Keratinocyte (primary cell): ENCODE results near the gene COPS8. TPM values are rescaled to one million over a fixed set of nuclear protein-coding genes. Genes with fewer than 3 reads are reported as not detected.

Experiments used
- DNase-seq: peaks from one replicate; pipeline ENCODE4 v3.0.0-alpha.2; 2011; ENCODE audit warnings: low read depth, missing footprints, low spot score
- FAIRE-seq: peaks from 2 replicates; lab custom pipeline; 2011; peaks lifted over from hg19 to GRCh38; lab: Jason Lieb, UNC
- H2AFZ ChIP-seq: 2 replicates; pipeline ENCODE4 v1.6.0; 2012; ENCODE audit warnings: low read length, control low read depth, inconsistent platforms; ENCODE audit not compliant: control insufficient read depth
- H3K27ac ChIP-seq: 2 replicates; pipeline ENCODE4 v1.5.1; 2011; ENCODE audit warnings: low read length; ENCODE audit not compliant: control insufficient read depth, insufficient read depth
- H3K27me3 ChIP-seq: 3 replicates; pipeline ENCODE4 v1.6.0; 2011; ENCODE audit warnings: low read length; ENCODE audit not compliant: control insufficient read depth, insufficient read depth; ENCODE audit errors: extremely low read depth
- H3K36me3 ChIP-seq, 2 experiments: 2 replicates in 1 of 2; 3 replicates in 1 of 2; pipeline ENCODE4 v1.5.1; 2011; ENCODE audit warnings: low read length in 2 of 2, mild to moderate bottlenecking in 1 of 2; ENCODE audit not compliant: control insufficient read depth in 2 of 2, insufficient read depth in 2 of 2; ENCODE audit errors: extremely low read depth in 1 of 2
- H3K4me1 ChIP-seq: 3 replicates; pipeline ENCODE4 v1.5.1; 2011; ENCODE audit warnings: low read length; ENCODE audit not compliant: control insufficient read depth, insufficient read depth; ENCODE audit errors: extremely low read depth
- H3K4me2 ChIP-seq: 3 replicates; pipeline ENCODE4 v1.6.0; 2011; ENCODE audit warnings: low read depth, low read length; ENCODE audit not compliant: control insufficient read depth, insufficient read depth; ENCODE audit errors: extremely low read depth
- H3K4me3 ChIP-seq, 3 experiments: fragments of 200-600 bp in 1 of 3; sonication (generic) in 1 of 3; 2 replicates in 2 of 3; 3 replicates in 1 of 3; pipeline ENCODE4 v1.5.1; 2011 to 2016; ENCODE audit warnings: low read length in 3 of 3, mild to moderate bottlenecking in 3 of 3, control low read depth in 2 of 3, inconsistent platforms in 1 of 3, low read depth in 1 of 3, mixed read lengths in 1 of 3, mixed run types in 1 of 3, moderate library complexity in 1 of 3; ENCODE audit not compliant: control insufficient read depth in 2 of 3, insufficient read depth in 2 of 3; ENCODE audit errors: extremely low read depth in 1 of 3
- H3K79me2 ChIP-seq: 2 replicates; pipeline ENCODE4 v1.6.0; 2012; ENCODE audit warnings: low read length; ENCODE audit not compliant: control insufficient read depth, insufficient read depth
- H3K9ac ChIP-seq: 3 replicates; pipeline ENCODE4 v1.6.0; 2011; ENCODE audit warnings: low read length; ENCODE audit not compliant: control insufficient read depth, insufficient read depth; ENCODE audit errors: extremely low read depth
- H3K9me1 ChIP-seq: 3 replicates; pipeline ENCODE4 v1.6.0; 2011; ENCODE audit warnings: low read length; ENCODE audit not compliant: control insufficient read depth, insufficient read depth; ENCODE audit errors: extremely low read depth
- H3K9me3 ChIP-seq: 2 replicates; pipeline ENCODE4 v1.5.1; 2012; ENCODE audit warnings: low read depth, low read length; ENCODE audit not compliant: control insufficient read depth
- H4K20me1 ChIP-seq: 3 replicates; pipeline ENCODE4 v1.6.0; 2011; ENCODE audit warnings: low read length; ENCODE audit not compliant: control insufficient read depth, insufficient read depth; ENCODE audit errors: extremely low read depth
- EZH2 ChIP-seq: IDR thresholded peaks from one replicate; pipeline ENCODE4 v1.6.1; 2012; ENCODE audit warnings: inconsistent platforms, mild to moderate bottlenecking, low read length, moderate library complexity
- dilution Hi-C: fragments of 300-500 bp; cut with MboI; formaldehyde crosslinking; loops from one replicate; pipeline ENCODE4 v1.7.0; 2020; ENCODE audit warnings: low sequenced_read_pairs; ENCODE audit not compliant: extremely low pct_ligation_motif_present
- polyA plus RNA-seq, 5 experiments: library from polyadenylated mRNA; depleted of rRNA in 3 of 5; stranded (reverse) in 3 of 5; stranded (forward) in 1 of 5; unstranded in 1 of 5; fragments of >200 nt; gene quantifications; 1 replicate in 1 of 5; 2 replicates in 3 of 5; 3 replicates in 1 of 5; pipeline versions ENCODE4 v1.2.1 to v1.2.3, GENCODE V29; 2011 to 2012; ENCODE audit warnings: missing spikeins in 2 of 5, low read depth in 1 of 5, low replicate concordance in 1 of 5
- TF ChIP-seq, protein P1 (sequence below), 3 experiments: IDR thresholded peaks in 1 of 3; conservative IDR thresholded peaks in 1 of 3; optimal IDR thresholded peaks in 1 of 3; 2 replicates in 2 of 3; 3 replicates in 1 of 3; pipeline versions ENCODE3 to v1.5.1; 2011; ENCODE audit warnings: low read length in 3 of 3, mild to moderate bottlenecking in 3 of 3, moderate library complexity in 2 of 3, control low read depth in 1 of 3, inconsistent platforms in 1 of 3; ENCODE audit not compliant: insufficient read depth in 2 of 3; ENCODE audit errors: extremely low read depth in 1 of 3

Gene COPS8
- polyA plus RNA-seq, 1 donor (not counting 4 experiments of a cell fraction or from before 2014, with no cell fraction given): 136 TPM

GRCh38 chr2:237090906-237091305, 5.2 kb downstream of the COPS8 start:
- dilution Hi-C loops: no loop called here
- no peak for TF ChIP-seq EZH2
- TF ChIP-seq, protein P1, sequence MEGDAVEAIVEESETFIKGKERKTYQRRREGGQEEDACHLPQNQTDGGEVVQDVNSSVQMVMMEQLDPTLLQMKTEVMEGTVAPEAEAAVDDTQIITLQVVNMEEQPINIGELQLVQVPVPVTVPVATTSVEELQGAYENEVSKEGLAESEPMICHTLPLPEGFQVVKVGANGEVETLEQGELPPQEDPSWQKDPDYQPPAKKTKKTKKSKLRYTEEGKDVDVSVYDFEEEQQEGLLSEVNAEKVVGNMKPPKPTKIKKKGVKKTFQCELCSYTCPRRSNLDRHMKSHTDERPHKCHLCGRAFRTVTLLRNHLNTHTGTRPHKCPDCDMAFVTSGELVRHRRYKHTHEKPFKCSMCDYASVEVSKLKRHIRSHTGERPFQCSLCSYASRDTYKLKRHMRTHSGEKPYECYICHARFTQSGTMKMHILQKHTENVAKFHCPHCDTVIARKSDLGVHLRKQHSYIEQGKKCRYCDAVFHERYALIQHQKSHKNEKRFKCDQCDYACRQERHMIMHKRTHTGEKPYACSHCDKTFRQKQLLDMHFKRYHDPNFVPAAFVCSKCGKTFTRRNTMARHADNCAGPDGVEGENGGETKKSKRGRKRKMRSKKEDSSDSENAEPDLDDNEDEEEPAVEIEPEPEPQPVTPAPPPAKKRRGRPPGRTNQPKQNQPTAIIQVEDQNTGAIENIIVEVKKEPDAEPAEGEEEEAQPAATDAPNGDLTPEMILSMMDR (optimal IDR thresholded peaks at IDR 0.05 in 1 of 3, IDR thresholded peaks at IDR 0.05 in 1 of 3, conservative IDR thresholded peaks at IDR 0.05 in 1 of 3; ENCODE audit: extremely low read depth in 1 of 3, insufficient read depth in 2 of 3, low read length in 3 of 3): no peak
- Histone ChIP-seq H3K9ac (no peak overlapping the region), H3K36me3 (peaks cover 2 to 25% of the 10 kb centered on the region in 2 experiments), H3K4me1 (peaks cover 23% of the 10 kb centered on the region), H3K4me3 (no peak overlapping the region), H3K9me1 (no peaks in the 10 kb centered on the region), H3K4me2 (no peak overlapping the region), H3K27me3 (no peaks in the 10 kb centered on the region), H3K27ac (no peak overlapping the region), H4K20me1 (no peaks in the 10 kb centered on the region), H2AFZ (no peak overlapping the region), H3K9me3 (no peaks in the 10 kb centered on the region), H3K79me2 (peaks cover 68% of the 10 kb centered on the region)
- FAIRE-seq: no peak
- no peak for DNase-seq

DNA sequence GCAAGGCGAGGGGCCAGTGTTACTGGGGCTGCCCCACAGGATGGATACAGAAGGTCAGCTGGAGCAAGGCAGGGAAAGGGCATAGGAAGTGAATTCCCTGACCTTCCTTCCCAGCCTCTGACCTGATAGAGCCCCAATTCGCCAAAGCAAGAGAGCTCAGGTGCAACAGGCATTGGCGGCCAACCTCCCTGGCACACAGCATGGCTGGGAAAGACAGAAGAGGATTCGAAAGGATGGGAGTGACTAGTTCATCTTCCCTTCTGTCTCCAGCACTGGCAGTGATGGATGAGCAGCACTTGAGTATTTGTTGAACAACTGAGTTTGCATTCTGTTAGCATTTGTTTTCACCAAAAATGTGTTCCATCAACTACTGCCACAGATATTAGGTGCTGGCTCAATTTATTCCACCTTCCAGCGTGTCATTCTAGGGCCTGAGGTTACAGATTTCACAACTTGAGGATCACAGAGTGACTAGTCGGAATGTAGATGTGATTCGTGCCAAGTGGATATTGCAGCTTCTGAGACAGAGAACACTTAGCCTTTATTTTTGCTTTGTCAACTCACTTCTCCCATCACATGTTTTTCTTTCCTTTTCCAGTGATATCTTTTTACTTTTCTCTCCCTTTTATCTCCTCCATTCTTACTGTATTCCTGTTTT, 6.2 kb downstream of the COPS8 start:
- Histone ChIP-seq H2AFZ (no peak overlapping the region), H3K4me1 (peaks cover 32% of the 10 kb centered on the region), H3K9me1 (no peaks in the 10 kb centered on the region), H3K9ac (no peak overlapping the region), H3K36me3 (peaks cover 2 to 29% of the 10 kb centered on the region in 2 experiments), H3K27ac (peak overlapping the region; percentile 24), H4K20me1 (no peaks in the 10 kb centered on the region), H3K4me2 (no peak overlapping the region), H3K4me3 (no peak overlapping the region), H3K79me2 (peaks cover 58% of the 10 kb centered on the region), H3K27me3 (no peaks in the 10 kb centered on the region), H3K9me3 (no peaks in the 10 kb centered on the region)
- no peak for DNase-seq
- FAIRE-seq: peak; percentile 9
- TF ChIP-seq EZH2: no peak
- TF ChIP-seq, protein P1 (optimal IDR thresholded peaks at IDR 0.05 in 1 of 3, IDR thresholded peaks at IDR 0.05 in 1 of 3, conservative IDR thresholded peaks at IDR 0.05 in 1 of 3; ENCODE audit: extremely low read depth in 1 of 3, insufficient read depth in 2 of 3, low read length in 3 of 3): no peak
- dilution Hi-C loops: no loop called here
